ENCODE measurements around the gene CAST. TPM values are rescaled to one million over a fixed set of nuclear protein-coding genes. Genes with fewer than 3 reads are reported as not detected.

The CAST gene
- total RNA-seq, 2 experiments from 2014 or later = 40.5 to 90.1 TPM

- H4K20me1 ChIP-seq (ENCODE audit: insufficient read depth, low read length) = no peaks in the 10 kb centered on the region
- TF ChIP-seq EZH2phosphoT487 (IDR thresholded peaks at IDR 0.05; ENCODE audit: borderline replicate concordance, low read depth, low read length) (no peak), CTCF (conservative IDR thresholded peaks at IDR 0.05; ENCODE audit: low read length) (no peak)
Observed at GRCh38 chr5:96775689-96776088, 113.5 kb downstream of the CAST start.

GRCh38 chr5:96776621-96777020 lies 114.4 kb downstream of the CAST start:
- Histone ChIP-seq H3K9me3 (ENCODE audit: low read length) (no peaks in the 10 kb centered on the region), H4K20me1 (ENCODE audit: insufficient read depth, low read length) (no peaks in the 10 kb centered on the region), H2AFZ (ENCODE audit: low read length) (no peak overlapping the region), H3K9me2 (ENCODE audit: insufficient read depth, low read length) (no peaks in the 10 kb centered on the region), H3K4me1 (ENCODE audit: insufficient read depth, low read length, poor library complexity, severe bottlenecking) (no peaks in the 10 kb centered on the region), H3K4me2 (ENCODE audit: low read length) (no peak overlapping the region), H3K79me2 (ENCODE audit: insufficient read depth, low read depth, low read length) (no peaks in the 10 kb centered on the region), H3K4me3 (ENCODE audit: low read depth, low read length, poor library complexity, severe bottlenecking) (no peak overlapping the region), H3K27ac (ENCODE audit: low read depth, low read length, poor library complexity, severe bottlenecking) (no peak overlapping the region), H3K36me3 (ENCODE audit: insufficient read depth, low read length) (peaks cover 98% of the 10 kb centered on the region)
- TF ChIP-seq EZH2phosphoT487 (IDR thresholded peaks at IDR 0.05; ENCODE audit: borderline replicate concordance, low read depth, low read length) (no peak), CTCF (conservative IDR thresholded peaks at IDR 0.05; ENCODE audit: low read length) (no peak)
- intact Hi-C loops (cut with micrococcal nuclease; ENCODE audit: unreplicated experiment) = no loop called here
- DNase-seq (ENCODE audit: low spot score) = no peak
- BruUV-seq (replicated peaks) = no TSS peak
- ChIA-PET POLR2A (interaction anchor here (0.7 to 2.4 kb wide), 5 partner anchors 28 to 464 kb away, joined by 3 to 9 read pairs (median 4); partner anchors contain the start of genes ERAP1 and ERAP2), CTCF (ENCODE audit: unreplicated experiment) (no interaction called here)

More at GRCh38 chr5:96775689-96776088, 113.5 kb downstream of the CAST start:
- H3K79me2 ChIP-seq (ENCODE audit: insufficient read depth, low read depth, low read length) = no peaks in the 10 kb centered on the region
- no peaks in the 10 kb centered on the region for H3K9me2 ChIP-seq (ENCODE audit: insufficient read depth, low read length)
- H3K4me1 ChIP-seq (ENCODE audit: insufficient read depth, low read length, poor library complexity, severe bottlenecking) = no peaks in the 10 kb centered on the region
- no peaks in the 10 kb centered on the region for H3K9me3 ChIP-seq (ENCODE audit: low read length)
- H3K4me2 ChIP-seq (ENCODE audit: low read length) = no peak overlapping the region
- peaks cover 98% of the 10 kb centered on the region for H3K36me3 ChIP-seq (ENCODE audit: insufficient read depth, low read length)
- no peak overlapping the region for H3K4me3 ChIP-seq (ENCODE audit: low read depth, low read length, poor library complexity, severe bottlenecking)
- ChIA-PET CTCF (ENCODE audit: unreplicated experiment) (no interaction called here), POLR2A (interaction anchor here (0.7 to 2.4 kb wide), 5 partner anchors 29 to 463 kb away, joined by 3 to 9 read pairs (median 3); partner anchors contain the start of genes ERAP1 and ERAP2)
- no peak overlapping the region for H2AFZ ChIP-seq (ENCODE audit: low read length)
- intact Hi-C loops (cut with micrococcal nuclease; ENCODE audit: unreplicated experiment) = no loop called here
- no TSS peak for BruUV-seq (replicated peaks)
- no peak overlapping the region for H3K27ac ChIP-seq (ENCODE audit: low read depth, low read length, poor library complexity, severe bottlenecking)
- DNase-seq (ENCODE audit: low spot score) = no peak

GRCh38 chr5:96778409-96778808 lies 116.2 kb downstream of the CAST start:
- no peaks in the 10 kb centered on the region for H3K4me1 ChIP-seq (ENCODE audit: insufficient read depth, low read length, poor library complexity, severe bottlenecking)
- intact Hi-C loops (cut with micrococcal nuclease; ENCODE audit: unreplicated experiment) = no loop called here
- POLR2A ChIA-PET = no interaction called here
- H3K4me2 ChIP-seq (ENCODE audit: low read length) = no peak overlapping the region
- DNase-seq (ENCODE audit: low spot score) = no peak
- no peaks in the 10 kb centered on the region for H3K9me2 ChIP-seq (ENCODE audit: insufficient read depth, low read length)
- H3K36me3 ChIP-seq (ENCODE audit: insufficient read depth, low read length) = peaks cover 99% of the 10 kb centered on the region
- H4K20me1 ChIP-seq (ENCODE audit: insufficient read depth, low read length) = no peaks in the 10 kb centered on the region
- CTCF ChIA-PET (ENCODE audit: unreplicated experiment) = no interaction called here
- H2AFZ ChIP-seq (ENCODE audit: low read length) = no peak overlapping the region
- H3K9me3 ChIP-seq (ENCODE audit: low read length) = no peaks in the 10 kb centered on the region
- no TSS peak for BruUV-seq (replicated peaks)
- H3K79me2 ChIP-seq (ENCODE audit: insufficient read depth, low read depth, low read length) = no peaks in the 10 kb centered on the region
- H3K4me3 ChIP-seq (ENCODE audit: low read depth, low read length, poor library complexity, severe bottlenecking) = no peak overlapping the region
- TF ChIP-seq CTCF (conservative IDR thresholded peaks at IDR 0.05; ENCODE audit: low read length) = no peak
- no peak for TF ChIP-seq EZH2phosphoT487 (IDR thresholded peaks at IDR 0.05; ENCODE audit: borderline replicate concordance, low read depth, low read length)
- H3K27ac ChIP-seq (ENCODE audit: low read depth, low read length, poor library complexity, severe bottlenecking) = no peak overlapping the region

Measured in OCI-LY7 (cell line).